Activated CD4-positive, alpha-beta memory T cell treated with anti-CD3 and anti-CD28 coated beads for 36 hours (primary cell): ENCODE measurements around the gene SMYD1. TPM values are rescaled to one million over a fixed set of nuclear protein-coding genes. Genes with fewer than 3 reads are reported as not detected.
A peak's percentile ranks its signal among the peaks of the same experiment; 100 is the strongest.

Source experiments
- CTCF ChIA-PET: fragments of 350-600 bp; sonication (Branson Sonifier 250); formaldehyde crosslinking; loops from one replicate; lab custom pipeline; 2021; ENCODE audit warnings: antibody characterized with exemption, inconsistent platforms; lab: Charles Lee
- POLR2A ChIA-PET: fragments of 350-600 bp; sonication (Branson Sonifier 250); formaldehyde crosslinking; loops from one replicate; lab custom pipeline; 2021; ENCODE audit warnings: antibody characterized with exemption; lab: Charles Lee
- DNase-seq: peaks from one replicate; pipeline ENCODE4 v3.0.0-alpha.2; 2020
- H3K27ac Mint-ChIP-seq: one replicate; pipeline ENCODE4 v1.8.0; 2021; ENCODE audit warnings: mixed read lengths
- H3K27me3 Mint-ChIP-seq: one replicate; pipeline ENCODE4 v1.8.0; 2021; ENCODE audit warnings: mixed read lengths
- H3K36me3 Mint-ChIP-seq: one replicate; pipeline ENCODE4 v1.8.0; 2021; ENCODE audit warnings: mixed read lengths
- H3K4me1 Mint-ChIP-seq: one replicate; pipeline ENCODE4 v1.8.0; 2021; ENCODE audit warnings: low read depth, mixed read lengths
- H3K4me3 Mint-ChIP-seq: one replicate; pipeline ENCODE4 v1.8.0; 2021; ENCODE audit warnings: mild to moderate bottlenecking, mixed read lengths
- H3K9me3 Mint-ChIP-seq: one replicate; pipeline ENCODE4 v1.8.0; 2021; ENCODE audit warnings: mixed read lengths
- intact Hi-C: fragments of 100-400 bp; cut with micrococcal nuclease; formaldehyde crosslinking; loops from one replicate; pipeline ENCODE4 v1.15.1; 2023
- total RNA-seq, 2 experiments: library from RNA; stranded (reverse); gene quantifications; one replicate each; pipeline ENCODE4 v1.2.3, GENCODE V29; 2021

The SMYD1 gene
- total RNA-seq, 2 experiments from 2014 or later, result not detected

- Mint-ChIP-seq H3K27me3 (peaks cover 36% of the 10 kb centered on the region), H3K9me3 (peaks cover 7% of the 10 kb centered on the region), H3K4me3 (no peak overlapping the region), H3K4me1 (no peaks in the 10 kb centered on the region), H3K36me3 (no peaks in the 10 kb centered on the region), H3K27ac (no peak overlapping the region)
- CTCF ChIA-PET, result no interaction called here
- intact Hi-C loops, result no loop called here
- POLR2A ChIA-PET, result no interaction called here
- no peak for DNase-seq
Measured at GRCh38 chr2:88139203-88139702, 71.6 kb downstream of the SMYD1 start.

- Mint-ChIP-seq H3K9me3 (peaks cover 7% of the 10 kb centered on the region), H3K36me3 (no peaks in the 10 kb centered on the region), H3K27ac (no peak overlapping the region), H3K4me1 (no peaks in the 10 kb centered on the region), H3K27me3 (peaks cover 39% of the 10 kb centered on the region), H3K4me3 (no peak overlapping the region)
- POLR2A ChIA-PET, result no interaction called here
- intact Hi-C loops, result no loop called here
- DNase-seq, result no peak
- CTCF ChIA-PET, result no interaction called here
Measured at GRCh38 chr2:88139804-88140203, 72.2 kb downstream of the SMYD1 start.

GRCh38 chr2:88141952-88142351 is 74.3 kb downstream of the SMYD1 start:
- no peaks in the 10 kb centered on the region for H3K36me3 Mint-ChIP-seq
- H3K9me3 Mint-ChIP-seq, result peaks cover 7% of the 10 kb centered on the region
- ChIA-PET CTCF (interaction anchor here (0.7 to 0.9 kb wide), 2 partner anchors 18 to 82 kb away, joined by 3 read pairs; no protein-coding TSS in a partner anchor), POLR2A (no interaction called here)
- no peak overlapping the region for H3K4me3 Mint-ChIP-seq
- no peak for DNase-seq
- H3K27me3 Mint-ChIP-seq, result peaks cover 41% of the 10 kb centered on the region
- H3K4me1 Mint-ChIP-seq, result no peaks in the 10 kb centered on the region
- intact Hi-C loops, result no loop called here
- H3K27ac Mint-ChIP-seq, result no peak overlapping the region

- Mint-ChIP-seq H3K36me3 (peaks cover 4% of the 10 kb centered on the region), H3K4me3 (no peak overlapping the region), H3K4me1 (no peaks in the 10 kb centered on the region), H3K27ac (no peak overlapping the region), H3K27me3 (peaks cover 36% of the 10 kb centered on the region), H3K9me3 (peaks cover 17% of the 10 kb centered on the region)
- POLR2A ChIA-PET, result no interaction called here
- CTCF ChIA-PET, result no interaction called here
- DNase-seq, result no peak
- intact Hi-C loops, result no loop called here
Measured at GRCh38 chr2:88144271-88144670, 76.6 kb downstream of the SMYD1 start.

- intact Hi-C loops, result no loop called here
Measured at GRCh38 chr2:88144914-88145497, 77.4 kb downstream of the SMYD1 start.

GRCh38 chr2:88146590-88146989 is 79.0 kb downstream of the SMYD1 start:
- POLR2A ChIA-PET, result no interaction called here
- Mint-ChIP-seq H3K27ac (no peak overlapping the region), H3K4me3 (no peak overlapping the region), H3K9me3 (peaks cover 19% of the 10 kb centered on the region), H3K4me1 (no peaks in the 10 kb centered on the region), H3K36me3 (peaks cover 5% of the 10 kb centered on the region), H3K27me3 (peaks cover 31% of the 10 kb centered on the region)
- no peak for DNase-seq
- intact Hi-C loops, result no loop called here
- CTCF ChIA-PET, result interaction anchor here (1.0 kb wide), 1 partner anchor 87 kb away, joined by 3 read pairs; no protein-coding TSS in a partner anchor

More at GRCh38 chr2:88144914-88145497, 77.4 kb downstream of the SMYD1 start:
- Mint-ChIP-seq H3K36me3 (peaks cover 5% of the 10 kb centered on the region), H3K4me3 (no peak overlapping the region), H3K9me3 (peaks cover 20% of the 10 kb centered on the region), H3K27ac (no peak overlapping the region), H3K27me3 (peaks cover 33% of the 10 kb centered on the region), H3K4me1 (no peaks in the 10 kb centered on the region)
- DNase-seq, result no peak
- POLR2A ChIA-PET, result no interaction called here
- CTCF ChIA-PET, result no interaction called here

- H3K4me3 Mint-ChIP-seq, result no peak overlapping the region
- peaks cover 17% of the 10 kb centered on the region for H3K9me3 Mint-ChIP-seq
- peaks cover 5% of the 10 kb centered on the region for H3K36me3 Mint-ChIP-seq
- CTCF ChIA-PET, result interaction anchor here (1.0 kb wide), 1 partner anchor 87 kb away, joined by 3 read pairs; no protein-coding TSS in a partner anchor
- H3K4me1 Mint-ChIP-seq, result no peaks in the 10 kb centered on the region
- POLR2A ChIA-PET, result no interaction called here
- no peak for DNase-seq
- no peak overlapping the region for H3K27ac Mint-ChIP-seq
- intact Hi-C loops, result no loop called here
- H3K27me3 Mint-ChIP-seq, result peaks cover 30% of the 10 kb centered on the region
Measured at GRCh38 chr2:88147145-88147544, 79.5 kb downstream of the SMYD1 start.

- peaks cover 28% of the 10 kb centered on the region for H3K9me3 Mint-ChIP-seq
- H3K36me3 Mint-ChIP-seq, result peaks cover 11% of the 10 kb centered on the region
- intact Hi-C loops, result no loop called here
- ChIA-PET POLR2A (no interaction called here), CTCF (interaction anchor here (2.1 kb wide), 1 partner anchor 89 kb away, joined by 4 read pairs; no protein-coding TSS in a partner anchor)
- peaks cover 23% of the 10 kb centered on the region for H3K27me3 Mint-ChIP-seq
- H3K4me3 Mint-ChIP-seq, result no peak overlapping the region
- H3K4me1 Mint-ChIP-seq, result no peaks in the 10 kb centered on the region
- no peak for DNase-seq
- no peak overlapping the region for H3K27ac Mint-ChIP-seq
Measured at GRCh38 chr2:88148929-88149438, 81.4 kb downstream of the SMYD1 start.

GRCh38 chr2:88159481-88159880 is 91.9 kb downstream of the SMYD1 start:
- no peak overlapping the region for H3K27ac Mint-ChIP-seq
- no peaks in the 10 kb centered on the region for H3K4me1 Mint-ChIP-seq
- CTCF ChIA-PET, result interaction anchor here (0.8 to 8.9 kb wide), 12 partner anchors 9 to 157 kb away, joined by 3 to 215 read pairs (median 4); no protein-coding TSS in a partner anchor
- no peaks in the 10 kb centered on the region for H3K36me3 Mint-ChIP-seq
- intact Hi-C loops, result no loop called here
- DNase-seq, result no peak
- H3K4me3 Mint-ChIP-seq, result no peak overlapping the region
- no peaks in the 10 kb centered on the region for H3K9me3 Mint-ChIP-seq
- H3K27me3 Mint-ChIP-seq, result no peaks in the 10 kb centered on the region
- POLR2A ChIA-PET, result interaction anchor here (0.5 to 1.0 kb wide), 3 partner anchors 11 to 143 kb away, joined by 3 to 5 read pairs (median 3); partner anchors contain the start of genes RNU2-63P, SMYD1 and THNSL2

GRCh38 chr2:88159955-88160415 is 92.4 kb downstream of the SMYD1 start:
- CTCF ChIA-PET, result interaction anchor here (0.5 to 8.9 kb wide), 17 partner anchors 8 to 158 kb away, joined by 3 to 215 read pairs (median 4); no protein-coding TSS in a partner anchor
- peak; percentile 53 for DNase-seq
- Mint-ChIP-seq H3K27ac (no peak overlapping the region), H3K27me3 (no peaks in the 10 kb centered on the region), H3K4me1 (no peaks in the 10 kb centered on the region), H3K4me3 (no peak overlapping the region), H3K36me3 (no peaks in the 10 kb centered on the region), H3K9me3 (no peaks in the 10 kb centered on the region)
- POLR2A ChIA-PET, result interaction anchor here (0.7 to 1.0 kb wide), 2 partner anchors 93 to 143 kb away, joined by 3 to 5 read pairs; partner anchors contain the start of genes RNU2-63P and SMYD1
- intact Hi-C loops, result loop anchor here (1.0 kb wide), 1 partner anchor 100 kb away; no protein-coding TSS in a partner anchor

GRCh38 chr2:88160517-88160916 is 92.9 kb downstream of the SMYD1 start:
- no peaks in the 10 kb centered on the region for H3K36me3 Mint-ChIP-seq
- no peak for DNase-seq
- H3K27ac Mint-ChIP-seq, result no peak overlapping the region
- H3K4me3 Mint-ChIP-seq, result no peak overlapping the region
- no peaks in the 10 kb centered on the region for H3K4me1 Mint-ChIP-seq
- H3K9me3 Mint-ChIP-seq, result no peaks in the 10 kb centered on the region
- CTCF ChIA-PET, result interaction anchor here (0.5 to 8.9 kb wide), 14 partner anchors 8 to 150 kb away, joined by 3 to 215 read pairs (median 4); no protein-coding TSS in a partner anchor
- intact Hi-C loops, result loop anchor here (1.0 kb wide), 1 partner anchor 100 kb away; no protein-coding TSS in a partner anchor
- no peaks in the 10 kb centered on the region for H3K27me3 Mint-ChIP-seq
- POLR2A ChIA-PET, result no interaction called here
